Measurements from ENCODE around the gene CCNI. TPM values are rescaled to one million over a fixed set of nuclear protein-coding genes. Genes with fewer than 3 reads are reported as not detected.
"Not testable (repeated sequence)": the region's sequence is repeated elsewhere in the genome, so short reads cannot be mapped to it uniquely, and the experiment has no call there.

CCNI gene
- total RNA-seq, 1 donor from 2014 or later, result 511 TPM

GRCh38 chr4:77037736-77038135 lies 38.1 kb downstream of the CCNI start:
- H3K27ac Mint-ChIP-seq, result no peak overlapping the region
- Histone ChIP-seq H3K4me3 (no peak overlapping the region), H3K27ac (no peak overlapping the region), H3K4me2 (no peak overlapping the region), H3K79me2 (ENCODE audit: low read depth) (no peaks in the 10 kb centered on the region), H3K9ac (no peak overlapping the region), H3F3A (ENCODE audit: low read depth) (peaks cover under 1% of the 10 kb centered on the region), H2AFZ (replicated peaks) (no peak overlapping the region), H3K27me3 (no peaks in the 10 kb centered on the region), H3K9me3 (ENCODE audit: low read depth) (no peaks in the 10 kb centered on the region), H3K4me1 (no peaks in the 10 kb centered on the region), H3K36me3 (no peaks in the 10 kb centered on the region), H4K20me1 (ENCODE audit: low read depth) (no peaks in the 10 kb centered on the region)
- no peaks in the 10 kb centered on the region for H3K4me1 Mint-ChIP-seq
- no peak overlapping the region for H3K4me3 Mint-ChIP-seq
- no peaks in the 10 kb centered on the region for H3K9me3 Mint-ChIP-seq
- H3K36me3 Mint-ChIP-seq, result peaks cover 26% of the 10 kb centered on the region
- DNase-seq (ENCODE audit: low spot score), result no peak
- no peaks in the 10 kb centered on the region for H3K27me3 Mint-ChIP-seq (ENCODE audit: insufficient read depth, low read depth)
- TF ChIP-seq EZH2 (IDR thresholded peaks at IDR 0.05) (no peak), EZH2phosphoT487 (IDR thresholded peaks at IDR 0.05) (no peak), CTCF (IDR thresholded peaks at IDR 0.05) (no peak)

- H3K27ac ChIP-seq; H3K4me2 ChIP-seq; H3F3A ChIP-seq (ENCODE audit: low read depth); H2AFZ ChIP-seq (replicated peaks); H3K4me1 ChIP-seq; H3K27me3 ChIP-seq; H4K20me1 ChIP-seq (ENCODE audit: low read depth); H3K4me3 ChIP-seq; H3K4me1 Mint-ChIP-seq; H3K79me2 ChIP-seq (ENCODE audit: low read depth); H3K9ac ChIP-seq; H3K27me3 Mint-ChIP-seq (ENCODE audit: insufficient read depth, low read depth); H3K36me3 ChIP-seq; H3K9me3 ChIP-seq (ENCODE audit: low read depth); DNase-seq (ENCODE audit: low spot score); H3K4me3 Mint-ChIP-seq; H3K9me3 Mint-ChIP-seq; H3K27ac Mint-ChIP-seq: not testable (repeated sequence)
- H3K36me3 Mint-ChIP-seq, result peaks cover 26% of the 10 kb centered on the region
Measured at GRCh38 chr4:77037168-77037567, 38.6 kb downstream of the CCNI start.

GRCh38 chr4:77036206-77036605 lies 39.6 kb downstream of the CCNI start:
- no peak overlapping the region for H3K4me3 ChIP-seq
- Mint-ChIP-seq H3K4me1 (no peaks in the 10 kb centered on the region), H3K36me3 (peaks cover 27% of the 10 kb centered on the region), H3K9me3 (no peaks in the 10 kb centered on the region), H3K27ac (no peak overlapping the region), H3K27me3 (ENCODE audit: insufficient read depth, low read depth) (no peaks in the 10 kb centered on the region), H3K4me3 (no peak overlapping the region)
- no peaks in the 10 kb centered on the region for H3K27me3 ChIP-seq
- no peak overlapping the region for H3K4me2 ChIP-seq
- no peak overlapping the region for H3K27ac ChIP-seq
- H3K4me1 ChIP-seq, result no peaks in the 10 kb centered on the region
- no peaks in the 10 kb centered on the region for H3K9me3 ChIP-seq (ENCODE audit: low read depth)
- H4K20me1 ChIP-seq (ENCODE audit: low read depth), result no peaks in the 10 kb centered on the region
- no peaks in the 10 kb centered on the region for H3K36me3 ChIP-seq
- H3K9ac ChIP-seq, result no peak overlapping the region
- H2AFZ ChIP-seq (replicated peaks), result no peak overlapping the region
- no peak for DNase-seq (ENCODE audit: low spot score)
- H3K79me2 ChIP-seq (ENCODE audit: low read depth), result no peaks in the 10 kb centered on the region
- TF ChIP-seq EZH2 (IDR thresholded peaks at IDR 0.05), result no peak
- TF ChIP-seq EZH2phosphoT487 (IDR thresholded peaks at IDR 0.05), result no peak
- TF ChIP-seq CTCF (IDR thresholded peaks at IDR 0.05), result no peak
- no peaks in the 10 kb centered on the region for H3F3A ChIP-seq (ENCODE audit: low read depth)

GRCh38 chr4:77035153-77035552 lies 40.6 kb downstream of the CCNI start:
- Histone ChIP-seq H3K9ac (no peak overlapping the region), H3K27me3 (no peaks in the 10 kb centered on the region), H3K9me3 (ENCODE audit: low read depth) (no peaks in the 10 kb centered on the region), H3K79me2 (ENCODE audit: low read depth) (no peaks in the 10 kb centered on the region), H3K27ac (no peak overlapping the region), H4K20me1 (ENCODE audit: low read depth) (no peaks in the 10 kb centered on the region), H2AFZ (replicated peaks) (no peak overlapping the region), H3K4me3 (no peak overlapping the region), H3K4me1 (no peaks in the 10 kb centered on the region), H3K36me3 (no peaks in the 10 kb centered on the region), H3F3A (ENCODE audit: low read depth) (no peaks in the 10 kb centered on the region), H3K4me2 (no peak overlapping the region)
- Mint-ChIP-seq H3K36me3 (peaks cover 35% of the 10 kb centered on the region), H3K9me3 (no peaks in the 10 kb centered on the region), H3K27ac (no peak overlapping the region), H3K27me3 (ENCODE audit: insufficient read depth, low read depth) (no peaks in the 10 kb centered on the region), H3K4me3 (no peak overlapping the region), H3K4me1 (no peaks in the 10 kb centered on the region)
- no peak for DNase-seq (ENCODE audit: low spot score)
- TF ChIP-seq EZH2 (IDR thresholded peaks at IDR 0.05) (no peak), EZH2phosphoT487 (IDR thresholded peaks at IDR 0.05) (no peak), CTCF (IDR thresholded peaks at IDR 0.05) (no peak)

Measured in neural progenitor cell (in vitro differentiated cells).